OCI-LY7 (cell line): Measurements from ENCODE around the gene MRTFB. TPM values are rescaled to one million over a fixed set of nuclear protein-coding genes. Genes with fewer than 3 reads are reported as not detected.

Experiments
- BruUV-seq: library from RNA; stranded (reverse); fragments of 400-500 nt; replicated peaks from 2 replicates; lab custom pipeline; 2021; lab: Mats Ljungman, UMichigan
- CTCF ChIA-PET: fragments of 300-600 bp; sonication (Branson Sonifier 250); formaldehyde crosslinking; loops from one replicate; lab custom pipeline; 2022; ENCODE audit warnings: antibody characterized with exemption; ENCODE audit not compliant: unreplicated experiment; lab: Charles Lee
- POLR2A ChIA-PET: fragments of 300-600 bp; sonication (Branson Sonifier 250); formaldehyde crosslinking; loops from one replicate; lab custom pipeline; 2022; ENCODE audit warnings: antibody characterized with exemption; lab: Charles Lee
- DNase-seq: peaks from one replicate; pipeline ENCODE4 v3.0.0-alpha.2; 2015; ENCODE audit warnings: low spot score
- H2AFZ ChIP-seq: fragments of 200-600 bp; sonication (generic), shearing (Covaris generic); 2 replicates; pipeline ENCODE4 v1.6.1; 2014; ENCODE audit warnings: mild to moderate bottlenecking, antibody characterized with exemption, low read length, moderate library complexity
- H3K27ac ChIP-seq: fragments of 200-600 bp; sonication (generic); 2 replicates; pipeline ENCODE4 v1.5.1; 2014; ENCODE audit warnings: mixed run types, low read depth, mild to moderate bottlenecking, moderate library complexity, low read length, inconsistent platforms; ENCODE audit not compliant: poor library complexity, severe bottlenecking
- H3K36me3 ChIP-seq: fragments of 200-600 bp; sonication (generic); 2 replicates; pipeline ENCODE4 v1.6.1; 2014; ENCODE audit warnings: mild to moderate bottlenecking, antibody characterized with exemption, low read length, moderate library complexity, mixed read lengths; ENCODE audit not compliant: insufficient read depth
- H3K4me1 ChIP-seq: fragments of 200-600 bp; sonication (generic); 2 replicates; pipeline ENCODE4 v1.5.1; 2014; ENCODE audit warnings: mild to moderate bottlenecking, low read length; ENCODE audit not compliant: insufficient read depth, poor library complexity, severe bottlenecking
- H3K4me2 ChIP-seq: fragments of 200-600 bp; sonication (generic); 2 replicates; pipeline ENCODE4 v1.6.1; 2014; ENCODE audit warnings: mild to moderate bottlenecking, low read length
- H3K4me3 ChIP-seq: fragments of 200-600 bp; sonication (generic); 2 replicates; pipeline ENCODE4 v1.5.1; 2014; ENCODE audit warnings: mild to moderate bottlenecking, low read depth, low read length; ENCODE audit not compliant: poor library complexity, severe bottlenecking
- H3K79me2 ChIP-seq: fragments of 200-600 bp; sonication (generic); 2 replicates; pipeline ENCODE4 v1.6.1; 2016; ENCODE audit warnings: low read depth, mild to moderate bottlenecking, low read length, moderate library complexity, mixed read lengths; ENCODE audit not compliant: insufficient read depth
- H3K9me2 ChIP-seq: fragments of 200-600 bp; sonication (generic); 2 replicates; pipeline ENCODE4 v1.6.1; 2016; ENCODE audit warnings: mild to moderate bottlenecking, low read length, mixed read lengths; ENCODE audit not compliant: insufficient read depth
- H3K9me3 ChIP-seq: fragments of 200-600 bp; sonication (generic); 2 replicates; pipeline ENCODE4 v1.6.1; 2014; ENCODE audit warnings: mild to moderate bottlenecking, mixed run types, low read length, mixed read lengths
- H4K20me1 ChIP-seq: fragments of 200-600 bp; sonication (generic); 2 replicates; pipeline ENCODE4 v1.6.1; 2014; ENCODE audit warnings: mild to moderate bottlenecking, antibody characterized with exemption, low read length, moderate library complexity, mixed read lengths; ENCODE audit not compliant: insufficient read depth
- CTCF ChIP-seq: fragments of 200-600 bp; sonication (generic); conservative IDR thresholded peaks from 2 replicates; pipeline ENCODE4 v1.5.1; 2014; ENCODE audit warnings: mild to moderate bottlenecking, antibody characterized with exemption, low read length, moderate library complexity, mixed read lengths
- EZH2phosphoT487 ChIP-seq: fragments of 200-600 bp; sonication (generic); IDR thresholded peaks from 2 replicates; pipeline ENCODE4 v1.6.1; 2018; ENCODE audit warnings: low read depth, borderline replicate concordance, mild to moderate bottlenecking, mixed run types, antibody characterized with exemption, low read length, moderate library complexity, mixed read lengths
- intact Hi-C: fragments of 100-400 bp; cut with micrococcal nuclease; formaldehyde crosslinking; loops from one replicate; pipeline ENCODE4 v1.10.0; 2022; ENCODE audit not compliant: unreplicated experiment
- total RNA-seq, 2 experiments: library from RNA; depleted of rRNA in 1 of 2; stranded (reverse); fragments of >200 nt in 1 of 2; shearing (Covaris generic) in 1 of 2; gene quantifications; 2 replicates each; pipeline ENCODE4 v1.2.3, GENCODE V29; 2014 to 2022

MRTFB gene
- total RNA-seq, 2 experiments from 2014 or later: 8.5 to 21.4 TPM

GRCh38 chr16:14092561-14092960 lies 21.4 kb downstream of the MRTFB start:
- H3K4me1 ChIP-seq: no peaks in the 10 kb centered on the region
- no peaks in the 10 kb centered on the region for H4K20me1 ChIP-seq
- no TSS peak for BruUV-seq
- H3K4me2 ChIP-seq: no peak overlapping the region
- no peak overlapping the region for H3K4me3 ChIP-seq
- CTCF ChIA-PET: no interaction called here
- H3K27ac ChIP-seq: no peak overlapping the region
- TF ChIP-seq EZH2phosphoT487 (no peak), CTCF (no peak)
- DNase-seq: no peak
- no peaks in the 10 kb centered on the region for H3K9me2 ChIP-seq
- H3K9me3 ChIP-seq: no peaks in the 10 kb centered on the region
- no peak overlapping the region for H2AFZ ChIP-seq
- intact Hi-C loops: no loop called here
- no peaks in the 10 kb centered on the region for H3K36me3 ChIP-seq
- POLR2A ChIA-PET: no interaction called here
- no peaks in the 10 kb centered on the region for H3K79me2 ChIP-seq

- Histone ChIP-seq H3K9me2 (no peaks in the 10 kb centered on the region), H3K4me1 (peaks cover 7% of the 10 kb centered on the region), H4K20me1 (no peaks in the 10 kb centered on the region), H3K4me3 (no peak overlapping the region), H3K9me3 (no peaks in the 10 kb centered on the region), H3K27ac (no peak overlapping the region), H3K4me2 (no peak overlapping the region), H2AFZ (no peak overlapping the region), H3K79me2 (no peaks in the 10 kb centered on the region), H3K36me3 (no peaks in the 10 kb centered on the region)
- no peak for DNase-seq
- no peak for TF ChIP-seq EZH2phosphoT487
- TF ChIP-seq CTCF: no peak
- ChIA-PET POLR2A (interaction anchor here (0.6 to 0.9 kb wide), 4 partner anchors 9 to 190 kb away, joined by 3 to 4 read pairs (median 3); no protein-coding TSS in a partner anchor), CTCF (no interaction called here)
- no TSS peak for BruUV-seq
- intact Hi-C loops: no loop called here
Observed at GRCh38 chr16:14095883-14096551, 24.9 kb downstream of the MRTFB start.
